Measurements from ENCODE around the gene CLSTN2.

Gene CLSTN2

DNA sequence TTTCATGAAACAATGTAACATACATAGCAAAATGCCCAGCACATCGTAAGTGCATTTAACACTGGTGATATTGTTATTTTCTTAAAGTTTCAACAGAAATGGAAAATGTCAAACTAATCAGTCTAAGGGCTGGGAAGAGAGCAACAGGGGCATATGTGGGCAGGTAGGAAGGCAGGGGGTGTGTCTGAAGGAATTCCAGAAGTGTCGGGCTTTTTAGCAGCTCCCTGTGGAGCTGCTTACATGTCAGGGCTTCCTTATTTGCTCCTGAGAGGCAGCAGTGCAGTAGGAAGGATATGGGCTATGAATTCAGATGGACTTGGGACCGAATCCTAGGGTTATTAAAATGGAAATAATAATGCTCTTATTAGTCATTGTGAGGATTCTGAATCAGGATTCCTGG lies 311.6 kb downstream of the CLSTN2 start:
- no peak for DNase-seq

DNA sequence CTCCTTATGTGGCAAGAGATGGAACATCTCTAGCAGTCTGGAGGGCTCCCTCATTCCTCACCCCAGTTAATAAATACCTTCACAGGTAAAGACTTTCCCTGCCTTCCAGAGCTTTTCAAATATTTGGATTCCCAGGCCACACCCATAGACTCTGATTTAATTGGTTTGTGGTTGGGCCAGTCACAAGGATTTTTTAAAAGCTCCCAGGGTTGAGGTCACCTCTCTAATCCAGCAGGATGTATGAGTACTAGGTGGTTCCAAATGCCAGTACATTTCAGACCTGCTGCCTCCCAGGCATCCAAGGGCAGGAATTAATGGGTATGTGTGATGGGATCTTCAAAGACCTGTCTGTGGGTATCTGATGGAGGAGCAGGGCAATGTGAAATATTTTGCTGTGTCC lies 312.8 kb downstream of the CLSTN2 start:
- DNase-seq, result no peak

DNA sequence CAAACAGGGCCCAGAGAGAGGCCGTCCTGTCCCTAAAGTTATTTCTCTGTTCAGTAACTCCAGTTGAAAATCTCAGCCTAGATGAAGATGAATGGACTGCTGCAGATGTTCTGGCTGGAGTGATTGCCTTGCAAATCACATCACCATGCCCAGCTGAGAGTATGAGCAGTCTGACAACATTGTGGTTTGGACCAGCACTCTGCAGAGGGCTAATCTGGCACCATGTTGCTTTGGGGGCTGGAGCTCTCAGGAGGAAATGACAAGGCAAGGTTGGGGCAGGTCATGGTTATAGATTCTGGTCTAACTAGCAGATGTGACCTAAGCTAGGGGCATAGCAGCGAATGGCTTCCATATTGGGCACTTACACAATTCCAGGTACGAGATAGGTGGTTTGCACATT lies 314.2 kb downstream of the CLSTN2 start:
- DNase-seq, result no peak

DNA sequence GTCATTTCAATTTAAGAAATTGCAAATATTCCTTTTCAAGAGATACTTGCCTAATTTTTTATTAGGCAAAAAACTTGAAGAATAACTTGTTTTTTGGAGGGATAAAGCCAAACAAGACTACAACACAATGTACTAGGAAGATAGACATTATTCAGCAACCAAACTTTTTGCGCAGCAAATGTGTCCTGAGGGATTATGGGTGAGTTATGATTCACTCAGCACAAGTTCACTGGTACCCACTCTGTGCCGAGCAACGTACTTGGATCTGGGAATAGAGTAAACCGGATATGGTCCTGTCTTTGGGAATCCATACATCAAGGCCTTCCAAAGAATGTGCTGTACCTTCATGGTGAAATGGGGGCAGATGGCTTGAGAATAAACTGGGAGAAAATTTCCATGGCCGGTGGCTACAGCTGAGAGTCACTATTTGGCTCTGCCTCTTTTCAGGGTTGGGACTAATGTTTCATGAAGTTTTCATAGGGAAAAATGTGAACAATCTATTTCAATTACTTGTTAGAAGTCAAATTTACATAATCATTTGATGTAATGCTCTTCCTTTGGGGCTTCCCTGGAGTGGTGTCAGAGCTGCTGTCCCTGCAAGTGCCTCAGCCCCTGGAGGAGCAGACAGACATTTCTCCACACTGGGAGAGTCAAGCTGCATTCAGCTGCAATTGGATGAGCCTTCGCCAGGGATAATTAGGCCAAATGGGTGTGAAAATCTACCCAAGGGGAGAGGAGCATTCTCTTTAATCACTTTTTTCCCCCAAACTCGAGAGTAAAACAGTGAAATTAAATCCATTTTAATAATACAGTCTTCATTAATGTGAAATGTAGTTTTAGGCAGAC lies 315.2 kb downstream of the CLSTN2 start:
- DNase-seq, result no peak

DNA sequence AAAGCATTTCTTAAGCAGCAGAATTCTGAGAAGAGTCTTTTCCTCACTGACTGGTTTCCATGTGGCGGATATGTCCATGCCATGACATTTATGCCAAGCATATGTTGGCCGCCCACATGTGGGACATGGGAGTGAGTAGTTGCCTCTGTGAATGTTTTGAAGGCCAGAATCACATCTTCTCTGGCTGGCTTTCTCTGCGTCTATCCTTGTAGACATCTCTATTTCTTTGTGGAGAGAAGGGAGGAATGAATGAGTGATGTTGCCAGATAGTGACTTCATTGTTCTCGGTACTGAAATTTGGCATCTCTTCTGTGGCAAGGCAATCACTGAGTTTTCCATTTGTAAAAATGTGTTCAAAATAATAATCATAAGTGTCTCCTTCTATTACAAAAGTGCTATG lies 316.0 kb downstream of the CLSTN2 start:
- no peak for DNase-seq

DNA sequence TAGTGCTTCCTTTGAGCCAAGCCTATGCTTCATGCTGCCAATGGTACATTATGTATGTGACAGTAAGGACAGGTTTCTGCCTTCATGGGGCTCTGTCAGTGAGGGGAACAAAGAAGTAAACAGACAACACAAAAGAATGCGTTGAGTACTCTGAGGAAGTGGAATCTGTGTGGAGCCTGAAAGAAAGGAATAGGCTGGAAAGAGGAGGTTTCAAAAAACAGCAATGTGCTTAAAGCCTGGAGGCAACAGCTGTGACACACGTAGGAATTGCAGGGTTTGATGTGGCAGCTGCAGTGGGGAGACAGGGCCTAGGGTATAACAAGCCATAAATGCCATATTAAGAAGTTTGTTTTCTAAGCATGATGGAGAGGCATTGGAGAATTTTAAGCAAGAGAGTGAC lies 316.7 kb downstream of the CLSTN2 start:
- no peak for DNase-seq

DNA sequence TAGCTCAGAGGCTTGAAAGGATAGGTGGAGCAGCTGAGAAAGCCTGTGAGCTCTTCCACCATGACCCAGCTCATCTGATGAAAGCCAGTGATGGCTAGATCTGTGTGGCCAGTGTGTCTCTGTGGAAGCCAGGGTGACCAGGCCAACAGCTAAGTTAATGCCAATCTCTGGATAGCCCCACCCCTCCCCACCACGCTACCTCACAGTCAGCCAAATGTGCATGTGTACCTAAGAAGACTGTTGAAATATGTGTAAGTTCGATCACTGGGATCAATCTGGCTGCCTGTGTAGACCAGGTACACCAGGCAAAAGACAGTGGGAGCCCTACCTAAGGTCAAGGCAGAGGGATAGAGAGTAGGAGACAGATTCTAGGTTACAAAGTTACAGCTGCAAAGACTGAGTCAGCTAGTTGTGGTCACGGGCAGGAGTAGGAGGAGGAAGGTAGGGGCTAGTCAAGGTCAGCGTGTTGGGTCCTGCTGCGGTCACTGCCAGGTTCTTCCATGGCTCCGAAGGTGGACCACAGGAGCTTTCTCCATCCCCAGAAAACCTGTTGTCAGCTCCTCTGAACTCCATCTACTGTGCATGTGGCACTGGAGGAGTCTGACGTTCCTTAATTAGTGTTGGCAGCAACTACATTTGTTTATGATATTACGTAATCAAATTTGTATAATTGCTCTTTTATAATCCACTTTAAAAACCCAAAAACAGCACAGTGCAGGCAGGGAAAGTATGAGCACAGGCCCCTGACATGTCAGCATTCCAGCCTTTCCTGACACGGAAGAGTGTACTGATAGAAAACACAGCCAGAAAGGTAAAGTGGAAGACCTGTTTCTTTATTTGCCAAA lies 318.0 kb downstream of the CLSTN2 start:
- DNase-seq, result no peak

DNA sequence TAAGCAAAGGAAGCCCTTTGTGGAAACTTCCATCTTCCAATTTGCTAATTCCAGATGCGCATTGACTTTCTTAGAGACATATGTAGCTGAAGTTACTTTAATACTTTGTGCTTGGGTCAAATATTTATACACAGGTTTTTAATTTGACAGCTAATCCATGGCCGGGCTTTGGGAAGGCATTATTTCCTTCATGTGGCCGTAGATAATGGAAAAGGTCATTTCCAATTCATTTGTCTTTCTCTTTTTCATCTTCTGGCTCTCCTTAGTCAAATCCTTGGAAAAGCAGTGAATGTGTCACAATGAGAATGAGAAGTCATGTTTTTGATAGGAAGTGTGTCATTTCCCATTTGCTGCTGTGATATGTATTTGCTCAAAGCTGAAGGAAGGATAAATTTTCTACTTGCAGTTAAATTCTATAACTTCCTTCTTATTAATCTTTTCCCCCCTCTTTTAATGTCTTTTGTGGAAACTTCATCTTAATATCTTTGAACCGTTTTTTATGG lies 323.3 kb downstream of the CLSTN2 start:
- DNase-seq, result no peak

DNA sequence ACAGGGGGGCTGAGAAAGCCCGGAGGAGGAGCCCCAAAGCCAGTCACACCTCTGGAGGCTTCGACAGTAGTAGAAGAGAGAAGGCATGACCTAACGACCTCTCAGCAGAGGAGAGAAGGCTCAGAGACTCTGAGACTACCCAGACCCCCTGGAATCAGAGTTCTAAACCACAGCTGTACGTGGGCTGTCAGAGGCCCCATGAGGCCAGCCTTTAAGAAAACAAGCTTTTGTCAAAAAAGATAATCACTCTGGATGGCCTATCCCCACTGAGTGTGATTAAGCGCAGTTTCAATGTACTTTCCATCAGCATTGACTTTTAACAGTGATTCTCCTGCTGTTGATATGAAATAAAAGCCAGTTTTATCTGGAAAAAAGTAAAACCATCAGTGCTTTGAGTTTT lies 330.3 kb downstream of the CLSTN2 start:
- no peak for DNase-seq

DNA sequence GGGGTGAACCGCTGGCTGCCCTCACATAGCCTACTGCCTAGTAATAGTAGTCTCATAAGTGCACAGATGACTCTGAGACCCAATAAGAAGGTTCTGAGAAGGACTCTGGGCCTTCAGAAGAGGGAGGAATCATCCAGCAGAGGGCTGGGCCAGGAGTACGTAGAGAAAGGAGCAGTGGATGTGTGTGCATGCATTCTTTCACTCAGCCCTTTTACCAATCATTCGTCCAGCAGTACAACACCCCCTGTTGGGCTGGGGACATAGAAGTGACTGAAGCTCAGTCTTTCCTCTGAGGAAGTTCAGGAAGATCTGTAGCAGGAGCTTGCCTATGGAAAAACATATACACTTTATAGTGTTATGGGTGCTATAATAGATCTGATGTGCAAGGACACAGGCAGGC lies 333.1 kb downstream of the CLSTN2 start:
- DNase-seq, result no peak

DNA sequence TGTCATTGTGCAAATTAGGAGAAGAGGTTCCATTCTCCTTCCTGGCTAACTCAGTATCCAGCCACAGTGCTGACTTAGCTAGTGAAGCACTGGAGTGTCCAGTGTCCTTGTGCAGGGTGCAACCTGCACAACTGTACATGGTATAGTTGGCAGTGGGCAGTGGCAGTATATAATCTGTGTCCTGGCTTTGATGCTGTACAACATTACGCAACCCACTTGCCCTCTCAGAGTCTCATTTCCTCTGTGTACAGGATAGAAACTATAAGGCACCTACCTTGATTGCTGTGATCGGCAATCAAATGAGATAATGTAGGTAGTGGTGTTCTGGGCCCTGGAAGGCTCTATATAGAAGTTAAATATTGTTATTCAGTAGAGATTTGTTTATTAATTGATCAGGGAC lies 333.6 kb downstream of the CLSTN2 start:
- no peak for DNase-seq

DNA sequence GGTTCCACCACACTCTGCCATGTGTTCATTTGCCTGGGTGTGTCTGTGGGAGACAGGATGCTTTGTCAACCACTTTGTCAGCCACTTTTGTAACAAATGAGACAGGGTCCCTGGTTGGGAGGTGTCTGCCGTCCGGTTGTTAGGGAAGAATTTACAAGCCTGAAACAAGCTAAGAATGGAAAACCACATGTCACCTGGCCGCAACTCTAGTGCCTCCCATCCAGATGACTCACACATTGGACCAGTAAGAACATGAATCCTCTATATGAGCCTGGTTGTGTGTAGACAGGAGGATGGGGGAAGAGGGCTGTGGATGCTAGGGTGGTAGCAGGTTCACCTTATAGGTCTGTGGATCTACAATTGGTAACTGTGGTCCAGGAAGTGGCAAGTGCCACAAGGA lies 335.3 kb downstream of the CLSTN2 start:
- DNase-seq, result no peak

DNA sequence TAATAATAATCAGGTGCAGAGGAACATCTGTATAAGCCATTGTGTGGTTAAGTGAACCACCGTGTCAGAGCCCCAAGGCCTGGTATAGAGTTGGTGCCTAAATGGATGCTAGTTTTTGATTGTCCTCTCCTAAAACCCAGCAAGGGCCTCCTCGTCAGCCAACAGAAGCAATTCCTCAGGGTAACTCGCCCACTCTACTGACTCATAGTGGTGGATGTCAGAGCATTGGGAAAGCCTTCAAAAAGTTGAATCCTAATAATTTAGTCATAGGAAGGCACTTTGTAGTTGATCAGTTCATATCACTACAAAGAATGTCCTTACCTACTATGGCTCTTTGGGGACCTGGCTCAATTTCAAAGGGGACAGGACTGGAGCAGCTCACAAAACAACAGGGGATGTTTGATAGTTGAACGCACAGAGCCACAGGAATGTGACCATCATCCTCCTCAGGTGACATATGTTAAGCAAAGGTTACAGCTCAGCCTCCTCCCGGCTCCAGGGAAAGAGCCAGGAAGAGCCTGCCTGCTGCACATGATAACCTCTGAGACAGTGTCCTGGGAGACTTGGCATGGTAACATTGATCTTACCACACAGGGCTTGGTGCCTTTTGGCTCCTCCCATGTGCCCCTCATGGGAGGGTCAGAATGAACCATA lies 338.7 kb downstream of the CLSTN2 start:
- DNase-seq, result no peak

DNA sequence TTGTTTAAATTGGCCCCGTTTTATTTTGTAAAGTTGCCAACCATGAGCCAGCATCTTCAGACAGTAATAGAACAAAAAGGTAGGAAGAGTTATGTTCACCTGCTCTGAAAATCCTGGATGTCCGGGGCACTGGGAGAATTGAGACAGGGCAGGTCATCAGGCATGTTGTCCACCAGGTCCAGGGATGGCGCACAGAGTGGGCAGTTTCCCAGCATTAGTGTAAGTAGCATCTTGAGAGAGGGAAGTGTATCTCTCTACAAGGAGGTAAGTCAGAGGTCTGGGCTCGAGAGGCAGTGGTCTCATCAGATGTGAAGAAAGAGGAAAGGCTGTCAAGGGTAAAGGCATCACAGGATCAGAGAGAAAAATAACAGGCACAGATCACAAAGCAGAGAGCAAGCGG lies 339.4 kb downstream of the CLSTN2 start:
- DNase-seq, result no peak

DNA sequence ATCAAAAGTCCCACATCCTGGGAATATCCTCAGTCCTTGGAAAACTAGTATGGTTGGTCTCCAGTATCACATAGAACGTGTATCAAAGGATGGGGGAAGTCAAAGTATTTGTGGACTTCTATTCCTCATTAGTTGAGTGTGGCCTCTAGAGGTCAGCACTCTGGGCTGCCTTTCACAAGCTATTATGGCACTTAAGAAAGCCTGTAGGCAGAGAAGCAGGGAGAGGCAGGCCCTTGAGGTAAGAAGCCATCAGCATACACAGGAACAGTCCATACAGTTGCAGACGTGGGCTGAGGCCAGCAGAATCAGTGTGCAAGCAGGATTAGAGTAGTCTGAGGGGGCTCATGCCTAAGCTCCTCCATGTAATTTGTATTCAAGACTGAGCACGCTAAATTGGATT lies 341.7 kb downstream of the CLSTN2 start:
- DNase-seq, result peak in 2 of 3 donors; percentile 0 to 12

DNA sequence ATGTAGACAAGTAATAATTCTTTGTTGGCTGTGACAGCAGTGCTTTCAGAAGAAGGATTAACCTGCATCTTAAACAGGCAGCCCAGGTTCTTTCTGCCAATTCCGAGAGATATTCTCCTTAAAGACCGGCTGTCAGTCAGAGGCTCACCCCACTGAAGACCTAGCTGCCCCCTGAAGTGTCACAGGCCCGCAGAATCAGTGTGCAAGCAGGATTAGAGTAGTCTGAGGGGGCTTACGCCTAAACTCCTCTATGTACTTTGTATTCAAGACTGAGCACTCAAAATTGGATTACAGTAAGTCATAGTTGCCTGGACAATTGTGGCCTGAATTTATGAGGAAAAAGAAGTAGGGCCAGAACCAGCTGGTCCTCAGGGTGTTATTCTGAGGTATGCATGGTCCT lies 342.9 kb downstream of the CLSTN2 start:
- no peak for DNase-seq

DNA sequence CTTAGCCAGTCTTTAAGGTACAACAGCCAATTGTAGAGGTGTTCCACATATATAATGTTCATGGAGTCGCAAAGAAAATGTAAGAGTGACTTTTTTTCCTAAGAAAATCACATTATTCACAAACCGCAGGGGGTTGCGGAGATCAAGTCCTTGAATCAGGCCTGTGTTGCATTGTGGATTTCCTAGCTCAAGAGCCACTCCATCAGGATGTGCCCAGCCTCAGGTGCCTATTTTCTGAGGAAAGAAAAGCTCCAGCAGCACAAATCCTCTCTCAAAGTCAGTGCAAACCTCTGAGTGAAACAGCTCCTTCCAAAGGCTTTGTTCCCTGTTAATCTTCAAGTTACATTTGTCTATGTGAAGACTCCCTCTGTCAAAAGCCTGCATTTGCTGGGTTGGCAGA lies 349.4 kb downstream of the CLSTN2 start:
- no peak for DNase-seq

DNA sequence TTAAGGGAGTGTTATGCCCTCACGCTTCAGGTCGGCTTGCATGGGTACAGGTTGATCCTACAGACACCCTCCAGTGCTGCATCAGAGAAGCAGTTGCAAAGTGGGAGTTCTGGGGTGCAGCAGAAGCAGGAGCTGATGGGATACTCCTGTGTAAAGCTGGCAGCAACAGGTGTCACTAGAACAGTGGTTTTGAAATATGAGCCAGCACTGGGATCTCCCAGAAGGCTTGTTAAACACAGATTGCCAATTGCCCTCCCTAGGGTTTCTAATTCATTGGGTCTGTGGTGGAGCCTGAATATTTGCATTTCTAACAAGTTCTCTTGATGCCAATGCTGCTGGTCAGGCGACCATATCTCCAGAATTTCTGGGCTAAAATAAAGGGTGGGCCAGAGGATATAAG lies 350.4 kb downstream of the CLSTN2 start:
- DNase-seq, result no peak

DNA sequence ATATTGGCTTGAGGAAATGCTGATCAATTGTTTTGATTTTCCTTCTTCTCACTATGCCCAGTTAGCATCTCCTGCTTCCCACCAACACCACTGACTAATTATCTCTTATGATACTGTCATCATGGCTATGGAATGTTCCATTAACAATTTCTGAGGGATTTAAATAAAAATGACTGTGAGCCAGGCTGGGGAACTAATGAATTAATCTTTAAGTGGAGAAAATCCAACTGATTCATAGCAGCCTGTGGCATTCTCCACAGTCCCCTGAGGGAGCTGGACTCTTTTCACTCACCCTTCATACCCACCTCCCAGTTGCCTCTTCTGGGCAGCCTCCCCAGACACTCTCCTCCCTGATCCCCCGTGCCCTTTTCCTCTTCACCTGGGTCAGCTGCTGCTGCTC lies 353.6 kb downstream of the CLSTN2 start:
- DNase-seq, result no peak

DNA sequence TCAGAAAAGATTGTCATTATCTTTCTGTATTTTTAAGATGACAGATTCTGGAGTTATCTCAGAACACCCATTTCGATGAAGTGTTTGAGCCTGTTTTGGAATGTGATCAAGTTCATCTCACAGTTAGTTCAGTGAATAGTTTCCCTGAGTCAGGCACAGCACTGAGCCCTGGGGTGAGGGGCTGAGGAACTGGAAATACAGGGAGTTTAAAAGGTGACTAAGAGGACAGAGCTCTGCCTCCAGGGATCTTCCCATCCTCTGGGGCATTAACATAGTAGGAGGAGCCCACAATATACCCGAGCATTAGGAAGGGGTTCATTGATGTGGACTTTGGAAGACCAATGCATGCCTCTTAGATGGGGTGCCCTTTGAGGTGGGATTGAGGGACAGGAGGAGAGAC lies 355.1 kb downstream of the CLSTN2 start:
- no peak for DNase-seq

DNA sequence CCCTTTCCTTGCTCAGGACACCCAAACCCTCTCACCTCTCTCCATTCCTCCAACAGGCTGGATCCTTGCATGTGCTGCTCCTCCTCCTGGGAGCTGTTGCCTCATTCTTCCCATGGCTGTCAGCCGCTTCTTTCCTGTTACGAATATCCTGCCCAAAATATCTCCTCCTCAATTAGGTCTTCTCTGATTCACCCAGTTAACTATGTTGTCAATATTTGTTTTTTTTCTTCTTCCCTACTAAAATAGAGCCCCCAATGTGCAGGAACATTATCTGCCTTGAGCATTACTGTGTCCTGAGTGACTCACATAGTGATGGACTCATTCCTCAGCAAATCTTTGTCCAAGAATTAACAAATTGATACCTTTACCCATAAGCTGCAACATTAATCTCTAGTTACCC lies 357.2 kb downstream of the CLSTN2 start:
- no peak for DNase-seq

DNA sequence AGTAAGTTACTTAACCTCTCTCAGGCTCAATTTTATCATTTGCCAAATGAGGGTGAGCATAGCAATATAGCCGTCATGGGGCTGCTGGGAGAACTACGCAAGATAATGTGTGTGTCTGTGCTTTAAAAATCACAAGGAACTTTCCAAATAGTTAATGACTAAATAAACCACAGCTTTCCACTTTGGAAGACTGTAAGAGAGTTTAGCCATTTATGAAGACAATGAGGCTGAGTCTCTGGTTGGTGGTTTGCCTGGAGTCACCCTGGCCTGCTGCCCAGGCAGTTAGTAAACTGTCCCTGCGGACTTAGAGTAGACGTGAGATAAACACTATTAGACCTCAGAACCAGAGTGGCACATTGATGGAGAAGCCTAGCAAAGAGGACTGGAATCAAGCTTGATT lies 357.7 kb downstream of the CLSTN2 start:
- DNase-seq, result no peak

DNA sequence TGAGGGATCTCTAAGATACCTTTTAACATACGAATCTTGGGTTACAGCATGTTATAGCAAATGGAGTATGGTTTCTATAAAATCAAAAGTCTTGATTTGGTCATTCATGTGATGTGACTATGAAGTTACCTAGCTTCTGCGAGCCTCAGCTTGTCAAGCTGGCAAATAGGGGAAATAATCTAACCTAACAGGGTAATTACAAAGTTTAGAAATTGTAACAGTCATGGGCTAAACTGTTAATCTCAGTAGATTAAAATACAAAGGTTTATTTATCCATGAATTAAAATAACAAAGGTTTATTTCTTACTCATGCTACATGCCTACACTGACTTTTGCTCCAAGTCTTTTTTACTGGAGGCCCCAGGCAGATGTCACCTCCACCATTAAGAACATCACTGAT lies 359.1 kb downstream of the CLSTN2 start:
- no peak for DNase-seq
